Measurements from ENCODE around the gene CCDC148.

Gene CCDC148

GRCh38 chr2:158174956-158175355, 281.6 kb downstream of the CCDC148 start:
- no peak for FAIRE-seq
- no peak for DNase-seq (ENCODE audit: insufficient read length, low spot score)
- no peak for TF ChIP-seq POLR2A (IDR thresholded peaks at IDR 0.05; ENCODE audit: low read depth, low read length)

- DNase-seq (ENCODE audit: insufficient read length, low spot score) (no peak), FAIRE-seq (no peak)
- TF ChIP-seq POLR2A (IDR thresholded peaks at IDR 0.05; ENCODE audit: low read depth, low read length), result no peak
Observed at GRCh38 chr2:158174495-158174894, 282.1 kb downstream of the CCDC148 start.

- DNase-seq (ENCODE audit: insufficient read length, low spot score) (no peak), FAIRE-seq (no peak)
- no peak for TF ChIP-seq POLR2A (IDR thresholded peaks at IDR 0.05; ENCODE audit: low read depth, low read length)
Observed at GRCh38 chr2:158172719-158173118, 283.8 kb downstream of the CCDC148 start.

DNA sequence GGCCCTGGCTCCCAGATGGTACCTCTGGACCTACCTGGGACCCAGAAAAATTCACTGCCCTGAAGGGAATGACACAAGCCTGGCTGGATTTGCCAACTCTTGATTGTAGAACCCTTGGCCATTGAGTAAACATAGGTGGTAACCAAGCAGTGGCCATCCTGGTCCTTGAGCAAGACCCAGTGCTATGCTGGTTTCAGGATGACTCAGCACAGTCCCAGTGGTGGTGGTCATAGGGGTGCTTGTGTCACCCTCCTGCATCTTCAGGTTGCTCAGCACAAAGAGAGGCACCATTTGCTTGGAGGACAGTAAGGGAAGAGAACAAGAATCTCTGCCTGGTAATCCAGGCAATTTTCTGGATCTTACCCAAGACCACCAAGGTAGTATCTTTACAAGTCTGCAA, 302.0 kb downstream of the CCDC148 start:
- DNase-seq (ENCODE audit: insufficient read length, low spot score), result no peak
- no peak for TF ChIP-seq POLR2A (IDR thresholded peaks at IDR 0.05; ENCODE audit: low read depth, low read length)
- no peak for FAIRE-seq

DNA sequence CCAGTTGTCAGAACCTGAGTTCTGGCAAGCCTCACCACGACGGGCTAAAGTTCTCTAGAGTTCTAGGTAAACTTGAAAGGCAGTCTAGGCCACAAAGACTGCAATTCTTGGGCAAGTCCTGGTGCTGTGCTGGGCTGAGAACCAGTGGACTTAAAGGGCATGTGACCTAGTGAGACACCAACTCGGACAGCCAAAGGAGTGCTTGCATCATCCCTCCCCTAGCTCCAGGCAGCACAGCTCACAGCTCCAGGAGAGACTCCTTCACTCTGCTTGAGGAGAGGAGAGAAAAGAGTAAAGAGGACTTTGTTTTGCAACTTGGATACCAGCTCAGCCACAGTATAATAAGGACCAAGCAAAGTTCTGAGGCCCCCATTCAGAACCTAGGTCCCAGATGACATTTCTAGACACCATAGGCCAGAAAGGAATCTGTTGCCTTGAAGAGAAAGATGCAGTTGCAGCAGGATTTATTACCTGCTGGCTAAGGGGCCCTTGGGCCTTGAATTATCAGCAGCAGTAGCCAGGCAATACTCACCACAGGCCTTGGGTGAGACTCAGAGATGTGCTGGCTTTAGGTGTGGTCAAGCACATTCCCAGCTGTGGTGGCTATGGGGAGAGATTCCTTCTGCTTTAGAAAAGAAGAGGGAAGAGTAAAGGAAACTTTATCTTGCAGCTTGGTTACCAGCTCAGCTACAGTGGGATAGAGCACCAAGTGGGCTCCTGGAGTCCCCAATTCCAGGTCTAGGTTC, 303.1 kb downstream of the CCDC148 start:
- DNase-seq (ENCODE audit: insufficient read length, low spot score) (no peak), FAIRE-seq (no peak)
- TF ChIP-seq POLR2A (IDR thresholded peaks at IDR 0.05; ENCODE audit: low read depth, low read length), result no peak

GRCh38 chr2:158144914-158145625, 311.5 kb downstream of the CCDC148 start:
- no peak for TF ChIP-seq POLR2A (IDR thresholded peaks at IDR 0.05; ENCODE audit: low read depth, low read length)
- no peak for FAIRE-seq
- no peak for DNase-seq (ENCODE audit: insufficient read length, low spot score)

GRCh38 chr2:158143703-158144360, 312.7 kb downstream of the CCDC148 start:
- no peak for FAIRE-seq
- DNase-seq (ENCODE audit: insufficient read length, low spot score), result no peak
- TF ChIP-seq POLR2A (IDR thresholded peaks at IDR 0.05; ENCODE audit: low read depth, low read length), result no peak

- no peak for DNase-seq (ENCODE audit: insufficient read length, low spot score)
- no peak for TF ChIP-seq POLR2A (IDR thresholded peaks at IDR 0.05; ENCODE audit: low read depth, low read length)
- FAIRE-seq, result no peak
Observed at GRCh38 chr2:158142568-158143332, 313.8 kb downstream of the CCDC148 start.

- TF ChIP-seq POLR2A (IDR thresholded peaks at IDR 0.05; ENCODE audit: low read depth, low read length), result no peak
- FAIRE-seq (no peak), DNase-seq (ENCODE audit: insufficient read length, low spot score) (no peak)
Observed at GRCh38 chr2:158142165-158142564, 314.4 kb downstream of the CCDC148 start.

DNA sequence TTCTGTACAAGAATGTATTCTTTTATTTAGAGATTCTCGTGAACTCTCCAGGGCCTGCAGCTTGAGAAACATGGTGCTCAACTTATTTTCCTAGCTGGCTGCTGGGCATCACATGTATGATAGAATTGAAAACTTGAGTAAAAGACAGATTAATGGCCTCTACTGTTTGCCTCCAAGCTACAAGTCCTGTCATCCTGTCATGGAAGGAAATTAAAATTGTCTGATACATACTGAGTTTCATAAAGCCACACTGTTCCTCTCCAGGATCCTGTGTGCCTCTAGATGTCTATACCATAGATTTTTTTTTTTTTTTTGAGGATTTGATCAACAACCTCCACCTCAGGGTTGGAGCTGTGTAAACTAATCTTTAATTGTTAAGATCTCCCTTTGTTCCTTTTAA, 316.4 kb downstream of the CCDC148 start:
- DNase-seq (ENCODE audit: insufficient read length, low spot score) (no peak), FAIRE-seq (no peak)
- no peak for TF ChIP-seq POLR2A (IDR thresholded peaks at IDR 0.05; ENCODE audit: low read depth, low read length)

DNA sequence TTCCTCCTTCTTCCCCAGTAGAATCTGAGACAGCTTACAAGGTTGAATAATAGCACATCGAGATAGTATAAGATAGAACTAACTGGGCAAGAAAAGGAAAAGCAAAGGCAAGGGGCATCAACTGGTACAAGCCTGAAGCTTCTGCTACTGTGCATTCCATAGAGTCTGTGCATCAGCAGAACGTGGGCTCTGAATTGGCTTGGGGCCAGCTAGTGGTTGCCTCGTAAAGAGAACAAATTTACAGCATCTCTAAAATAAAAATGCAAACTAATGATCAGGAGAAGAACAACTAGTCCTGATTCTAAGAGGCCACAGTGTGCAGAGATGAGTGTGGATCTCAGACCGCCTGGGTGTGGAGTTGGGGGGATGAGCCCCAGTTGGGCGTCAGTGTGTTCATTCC, 318.3 kb downstream of the CCDC148 start:
- DNase-seq (ENCODE audit: insufficient read length, low spot score), result no peak
- FAIRE-seq, result no peak
- TF ChIP-seq POLR2A (IDR thresholded peaks at IDR 0.05; ENCODE audit: low read depth, low read length), result no peak

DNA sequence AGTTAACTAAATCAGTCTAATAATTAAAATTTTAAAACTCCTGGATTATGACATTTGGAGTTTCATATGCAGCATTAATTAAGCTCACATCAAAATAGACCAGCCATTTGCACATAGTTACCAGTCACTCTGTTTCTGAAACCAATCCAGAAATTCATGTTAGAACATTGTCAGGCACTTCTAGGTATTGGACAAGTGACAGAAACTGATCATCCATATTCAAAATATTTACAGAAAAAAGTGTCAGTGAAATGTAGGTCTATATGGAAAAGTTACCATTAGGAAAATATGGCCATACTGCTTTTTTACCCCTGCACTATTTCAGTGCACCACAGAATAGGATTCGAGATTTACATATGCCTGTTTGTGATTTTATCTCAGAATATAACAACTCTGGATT, 321.5 kb downstream of the CCDC148 start:
- TF ChIP-seq POLR2A (IDR thresholded peaks at IDR 0.05; ENCODE audit: low read depth, low read length), result no peak
- FAIRE-seq (no peak), DNase-seq (ENCODE audit: insufficient read length, low spot score) (no peak)

DNA sequence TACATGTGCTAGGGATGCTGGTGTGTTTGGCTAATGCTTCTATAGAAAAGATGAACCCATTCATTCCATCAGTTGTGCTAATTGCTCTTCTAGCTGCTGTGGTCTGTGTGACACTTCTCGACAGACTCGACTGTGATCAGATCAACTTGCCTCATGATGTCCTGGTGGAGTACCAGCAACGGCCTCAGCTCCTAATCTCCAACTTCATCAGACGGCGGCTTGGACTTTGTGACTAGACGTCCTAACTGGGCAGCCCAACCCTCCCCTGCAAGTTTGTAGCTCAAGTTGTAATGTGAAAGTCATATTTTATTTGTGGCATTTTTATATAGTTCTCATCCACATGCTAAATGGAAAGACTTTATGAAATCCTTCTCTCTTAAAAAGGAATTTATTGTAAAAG, 321.9 kb downstream of the CCDC148 start:
- no peak for TF ChIP-seq POLR2A (IDR thresholded peaks at IDR 0.05; ENCODE audit: low read depth, low read length)
- FAIRE-seq, result no peak

DNA sequence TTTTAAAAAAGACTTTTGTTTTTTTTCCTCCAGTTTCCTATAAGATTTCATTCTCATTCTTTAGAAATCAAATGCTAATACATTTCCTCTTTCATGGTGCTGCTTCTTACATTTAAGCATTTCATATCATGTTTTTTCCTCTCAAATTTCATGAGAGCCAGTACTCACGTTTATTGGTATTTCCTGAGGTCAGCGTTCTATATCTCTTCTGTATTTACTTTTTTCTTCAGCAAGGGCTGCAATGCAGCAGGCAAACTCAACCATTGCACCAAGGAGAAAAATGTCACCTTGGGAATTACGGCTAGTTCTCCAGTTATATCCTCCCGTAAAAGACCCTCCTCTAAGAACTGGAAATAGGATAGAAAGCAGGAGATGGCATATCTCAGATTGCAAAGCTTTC, 322.5 kb downstream of the CCDC148 start:
- no peak for DNase-seq (ENCODE audit: insufficient read length, low spot score)
- FAIRE-seq, result no peak
- no peak for TF ChIP-seq POLR2A (IDR thresholded peaks at IDR 0.05; ENCODE audit: low read depth, low read length)

More for the DNA sequence above, 321.9 kb downstream of the CCDC148 start:
- DNase-seq (ENCODE audit: insufficient read length, low spot score), result no peak

All from H54 (cell line).